Adrenal gland (tissue), 5 donors: ENCODE measurements around the gene ABHD16B.

Experiments used
- CTCF ChIP-seq, 6 experiments: fragments of 450-650 bp in 4 of 6; fragments of 200-600 bp in 2 of 6; sonication (generic) in 1 of 6; IDR thresholded peaks; 1 replicate in 5 of 6; 2 replicates in 1 of 6; pipeline versions ENCODE4 v1.5.1 to v1.8.0; 2016 to 2021; ENCODE audit warnings: antibody characterized with exemption in 6 of 6, mild to moderate bottlenecking in 2 of 6, moderate library complexity in 1 of 6
- POLR2A ChIP-seq, 2 donors: fragments of 450-650 bp; IDR thresholded peaks; one replicate each; pipeline ENCODE4 v1.6.1; 2017; ENCODE audit warnings: antibody characterized with exemption in 2 of 2, mild to moderate bottlenecking in 2 of 2, moderate library complexity in 1 of 2
- donor health status: DM: no; HTN: no; CAD: no.

GRCh38 chr20:63843222-63843621, 18.1 kb upstream of the ABHD16B start:
- TF ChIP-seq CTCF (IDR thresholded peaks at IDR 0.05) (no peak), POLR2A (IDR thresholded peaks at IDR 0.05) (no peak)
